ENCODE results near the gene BHLHE23.
A peak's percentile ranks its signal among the peaks of the same experiment; 100 is the strongest.

BHLHE23 gene

GRCh38 chr20:63007646-63008488 is 1.1 kb upstream of the BHLHE23 start:
- ChIA-PET CTCF (interaction anchor here (0.7 to 2.1 kb wide), 8 partner anchors 10 to 107 kb away, joined by 3 to 19 read pairs (median 4); no protein-coding TSS in a partner anchor), POLR2A (interaction anchor here (1.4 to 5.1 kb wide), 2 partner anchors 28 kb away, joined by 8 to 24 read pairs; no protein-coding TSS in a partner anchor)
- Histone ChIP-seq H3K9me3 (ENCODE audit: control extremely low read depth in 1 of 5, control insufficient read depth in 4 of 5, insufficient read depth in 2 of 5, low read depth in 1 of 5, low read length in 4 of 5) (peaks cover 4 to 5% (median 5%) of the 10 kb centered on the region in 5 experiments), H3K4me3 (ENCODE audit: control insufficient read depth in 1 of 7, extremely low read depth in 1 of 7, insufficient read depth in 4 of 7, low read depth in 2 of 7, low read length in 6 of 7) (peak overlapping the region in 1 of 7 experiments; percentile 54), H3K4me1 (ENCODE audit: control extremely low read depth in 1 of 4, control insufficient read depth in 4 of 4, insufficient read depth in 4 of 4, low read length in 3 of 4) (peaks cover 0 to 62% (median 43%) of the 10 kb centered on the region in 4 experiments), H3K36me3 (ENCODE audit: control insufficient read depth in 4 of 4, insufficient read depth in 4 of 4, low read length in 3 of 4) (peaks cover 0 to 3% (median 0%) of the 10 kb centered on the region in 4 experiments), H3K27ac (ENCODE audit: insufficient read depth in 1 of 2, low read depth in 1 of 2, low read length in 2 of 2, poor library complexity in 1 of 2, severe bottlenecking in 2 of 2) (no peak overlapping the region), H3K27me3 (replicated peaks in 2 of 5; ENCODE audit: control insufficient read depth in 4 of 5, insufficient read depth in 5 of 5, low read length in 4 of 5) (peaks cover 5 to 94% (median 45%) of the 10 kb centered on the region in 5 experiments)
- 27% methylated on average over 34 of the region's 46 CpGs for WGBS (ENCODE audit: insufficient coverage)
- peak in 1 of 3 donors; percentile 4 for DNase-seq

GRCh38 chr20:63007360-63007645 is 539 bp upstream of the BHLHE23 start:
- ChIA-PET CTCF (interaction anchor here (1.1 to 1.3 kb wide), 2 partner anchors 58 to 105 kb away, joined by 3 read pairs; no protein-coding TSS in a partner anchor), POLR2A (interaction anchor here (5.1 kb wide), 1 partner anchor 28 kb away, joined by 24 read pairs; no protein-coding TSS in a partner anchor)
- WGBS (ENCODE audit: insufficient coverage): 0% methylated on average over 22 of the region's 24 CpGs
- Histone ChIP-seq H3K27me3 (replicated peaks in 2 of 5; ENCODE audit: control insufficient read depth in 4 of 5, insufficient read depth in 5 of 5, low read length in 4 of 5) (peaks cover 6 to 94% (median 45%) of the 10 kb centered on the region in 5 experiments), H3K9me3 (ENCODE audit: control extremely low read depth in 1 of 5, control insufficient read depth in 4 of 5, insufficient read depth in 2 of 5, low read depth in 1 of 5, low read length in 4 of 5) (no peaks in the 10 kb centered on the region), H3K36me3 (ENCODE audit: control insufficient read depth in 4 of 4, insufficient read depth in 4 of 4, low read length in 3 of 4) (no peaks in the 10 kb centered on the region), H3K4me3 (ENCODE audit: control insufficient read depth in 1 of 7, extremely low read depth in 1 of 7, insufficient read depth in 4 of 7, low read depth in 2 of 7, low read length in 6 of 7) (peak overlapping the region in 3 of 7 experiments; percentile 50 to 54 (median 54)), H3K27ac (ENCODE audit: insufficient read depth in 1 of 2, low read depth in 1 of 2, low read length in 2 of 2, poor library complexity in 1 of 2, severe bottlenecking in 2 of 2) (no peak overlapping the region), H3K4me1 (ENCODE audit: control extremely low read depth in 1 of 4, control insufficient read depth in 4 of 4, insufficient read depth in 4 of 4, low read length in 3 of 4) (peaks cover 0 to 62% (median 43%) of the 10 kb centered on the region in 4 experiments)
- DNase-seq: peak in 2 of 3 donors; percentile 25 to 27

GRCh38 chr20:63005862-63006539 is 763 bp downstream of the BHLHE23 start:
- H3K4me1 ChIP-seq (ENCODE audit: control extremely low read depth in 1 of 4, control insufficient read depth in 4 of 4, insufficient read depth in 4 of 4, low read length in 3 of 4): peaks cover 0 to 62% (median 43%) of the 10 kb centered on the region in 4 experiments
- peaks cover 6 to 94% (median 46%) of the 10 kb centered on the region in 5 experiments for H3K27me3 ChIP-seq (replicated peaks in 2 of 5; ENCODE audit: control insufficient read depth in 4 of 5, insufficient read depth in 5 of 5, low read length in 4 of 5)
- POLR2A ChIA-PET: interaction anchor here (0.9 to 5.1 kb wide), 3 partner anchors 27 to 33 kb away, joined by 3 to 24 read pairs (median 10); no protein-coding TSS in a partner anchor

GRCh38 chr20:63005365-63005861 is 1.4 kb downstream of the BHLHE23 start:
- peak in 1 of 3 donors; percentile 13 for DNase-seq
- ChIA-PET POLR2A (interaction anchor here (2.7 to 5.1 kb wide), 2 partner anchors 26 to 33 kb away, joined by 10 to 24 read pairs; no protein-coding TSS in a partner anchor), CTCF (interaction anchor here (1.0 to 1.5 kb wide), 2 partner anchors 97 to 112 kb away, joined by 3 to 4 read pairs; no protein-coding TSS in a partner anchor)
- no peaks in the 10 kb centered on the region for H3K36me3 ChIP-seq (ENCODE audit: control insufficient read depth in 4 of 4, insufficient read depth in 4 of 4, low read length in 3 of 4)
- H3K9me3 ChIP-seq (ENCODE audit: control extremely low read depth in 1 of 5, control insufficient read depth in 4 of 5, insufficient read depth in 2 of 5, low read depth in 1 of 5, low read length in 4 of 5): no peaks in the 10 kb centered on the region
- peaks cover 6 to 91% (median 52%) of the 10 kb centered on the region in 5 experiments for H3K27me3 ChIP-seq (replicated peaks in 2 of 5; ENCODE audit: control insufficient read depth in 4 of 5, insufficient read depth in 5 of 5, low read length in 4 of 5)
- 8% methylated on average over 39 of the region's 43 CpGs for WGBS (ENCODE audit: insufficient coverage)
- no peak overlapping the region for H3K4me3 ChIP-seq (ENCODE audit: control insufficient read depth in 1 of 7, extremely low read depth in 1 of 7, insufficient read depth in 4 of 7, low read depth in 2 of 7, low read length in 6 of 7)
- H3K4me1 ChIP-seq (ENCODE audit: control extremely low read depth in 1 of 4, control insufficient read depth in 4 of 4, insufficient read depth in 4 of 4, low read length in 3 of 4): peaks cover 0 to 59% (median 41%) of the 10 kb centered on the region in 4 experiments
- no peak overlapping the region for H3K27ac ChIP-seq (ENCODE audit: insufficient read depth in 1 of 2, low read depth in 1 of 2, low read length in 2 of 2, poor library complexity in 1 of 2, severe bottlenecking in 2 of 2)

More at GRCh38 chr20:63005862-63006539, 763 bp downstream of the BHLHE23 start:
- no peak overlapping the region for H3K27ac ChIP-seq (ENCODE audit: insufficient read depth in 1 of 2, low read depth in 1 of 2, low read length in 2 of 2, poor library complexity in 1 of 2, severe bottlenecking in 2 of 2)
- no peaks in the 10 kb centered on the region for H3K9me3 ChIP-seq (ENCODE audit: control extremely low read depth in 1 of 5, control insufficient read depth in 4 of 5, insufficient read depth in 2 of 5, low read depth in 1 of 5, low read length in 4 of 5)
- H3K36me3 ChIP-seq (ENCODE audit: control insufficient read depth in 4 of 4, insufficient read depth in 4 of 4, low read length in 3 of 4): no peaks in the 10 kb centered on the region
- CTCF ChIA-PET: interaction anchor here (1.0 to 1.5 kb wide), 2 partner anchors 98 to 112 kb away, joined by 3 to 4 read pairs; no protein-coding TSS in a partner anchor
- peak overlapping the region in 3 of 7 experiments; percentile 28 to 54 (median 54) for H3K4me3 ChIP-seq (ENCODE audit: control insufficient read depth in 1 of 7, extremely low read depth in 1 of 7, insufficient read depth in 4 of 7, low read depth in 2 of 7, low read length in 6 of 7)
- 3% methylated on average over 68 of the region's 90 CpGs for WGBS (ENCODE audit: insufficient coverage)
- peak in 2 of 3 donors; percentile 38 to 55 for DNase-seq

- CTCF ChIA-PET: interaction anchor here (1.0 to 1.5 kb wide), 3 partner anchors 55 to 111 kb away, joined by 3 to 4 read pairs (median 4); no protein-coding TSS in a partner anchor
- H3K9me3 ChIP-seq (ENCODE audit: control extremely low read depth in 1 of 5, control insufficient read depth in 4 of 5, insufficient read depth in 2 of 5, low read depth in 1 of 5, low read length in 4 of 5): no peaks in the 10 kb centered on the region
- DNase-seq: peak in 2 of 3 donors; percentile 31 to 51
- H3K4me1 ChIP-seq (ENCODE audit: control extremely low read depth in 1 of 4, control insufficient read depth in 4 of 4, insufficient read depth in 4 of 4, low read length in 3 of 4): peaks cover 0 to 59% (median 38%) of the 10 kb centered on the region in 4 experiments
- no peaks in the 10 kb centered on the region for H3K36me3 ChIP-seq (ENCODE audit: control insufficient read depth in 4 of 4, insufficient read depth in 4 of 4, low read length in 3 of 4)
- H3K27me3 ChIP-seq (replicated peaks in 2 of 5; ENCODE audit: control insufficient read depth in 4 of 5, insufficient read depth in 5 of 5, low read length in 4 of 5): peaks cover 6 to 89% (median 52%) of the 10 kb centered on the region in 5 experiments
- H3K27ac ChIP-seq (ENCODE audit: insufficient read depth in 1 of 2, low read depth in 1 of 2, low read length in 2 of 2, poor library complexity in 1 of 2, severe bottlenecking in 2 of 2): no peak overlapping the region
- peak overlapping the region in 3 of 7 experiments; percentile 13 to 19 (median 19) for H3K4me3 ChIP-seq (ENCODE audit: control insufficient read depth in 1 of 7, extremely low read depth in 1 of 7, insufficient read depth in 4 of 7, low read depth in 2 of 7, low read length in 6 of 7)
- POLR2A ChIA-PET: interaction anchor here (2.7 to 5.1 kb wide), 2 partner anchors 25 to 32 kb away, joined by 10 to 24 read pairs; no protein-coding TSS in a partner anchor
- WGBS (ENCODE audit: insufficient coverage): 2% methylated on average over 23 of the region's 53 CpGs
Observed at GRCh38 chr20:63004607-63005364, 2.0 kb downstream of the BHLHE23 start.

- CTCF ChIA-PET: interaction anchor here (1.3 kb wide), 2 partner anchors 16 to 54 kb away, joined by 3 to 4 read pairs; no protein-coding TSS in a partner anchor
- peaks cover 6 to 79% (median 50%) of the 10 kb centered on the region in 5 experiments for H3K27me3 ChIP-seq (replicated peaks in 2 of 5; ENCODE audit: control insufficient read depth in 4 of 5, insufficient read depth in 5 of 5, low read length in 4 of 5)
- H3K4me1 ChIP-seq (ENCODE audit: control extremely low read depth in 1 of 4, control insufficient read depth in 4 of 4, insufficient read depth in 4 of 4, low read length in 3 of 4): peaks cover 0 to 55% (median 30%) of the 10 kb centered on the region in 4 experiments
- POLR2A ChIA-PET: interaction anchor here (0.8 to 5.1 kb wide), 2 partner anchors 24 to 31 kb away, joined by 3 to 24 read pairs; no protein-coding TSS in a partner anchor
- no peak overlapping the region for H3K4me3 ChIP-seq (ENCODE audit: control insufficient read depth in 1 of 7, extremely low read depth in 1 of 7, insufficient read depth in 4 of 7, low read depth in 2 of 7, low read length in 6 of 7)
- H3K27ac ChIP-seq (ENCODE audit: insufficient read depth in 1 of 2, low read depth in 1 of 2, low read length in 2 of 2, poor library complexity in 1 of 2, severe bottlenecking in 2 of 2): no peak overlapping the region
- no peaks in the 10 kb centered on the region for H3K36me3 ChIP-seq (ENCODE audit: control insufficient read depth in 4 of 4, insufficient read depth in 4 of 4, low read length in 3 of 4)
- 58% methylated on average over 9 of the region's 13 CpGs for WGBS (ENCODE audit: insufficient coverage)
- DNase-seq: peak in 1 of 3 donors; percentile 4
- H3K9me3 ChIP-seq (ENCODE audit: control extremely low read depth in 1 of 5, control insufficient read depth in 4 of 5, insufficient read depth in 2 of 5, low read depth in 1 of 5, low read length in 4 of 5): no peaks in the 10 kb centered on the region
Observed at GRCh38 chr20:63003546-63003945, 3.2 kb downstream of the BHLHE23 start.
